HCT116 (cell line): ENCODE results near the gene TPRG1.

Experiments
- CTCF ChIP-seq, 3 experiments: fragments of 200-600 bp in 1 of 3; sonication (generic) in 1 of 3; IDR thresholded peaks in 2 of 3; conservative IDR thresholded peaks in 1 of 3; 2 replicates each; pipeline ENCODE4 v1.5.1; 2012 to 2017; ENCODE audit warnings: low read depth in 2 of 3, low read length in 2 of 3, antibody characterized with exemption in 1 of 3, borderline replicate concordance in 1 of 3, control low read depth in 1 of 3, mild to moderate bottlenecking in 1 of 3, mixed read lengths in 1 of 3, mixed run types in 1 of 3, moderate library complexity in 1 of 3; ENCODE audit not compliant: insufficient read depth in 1 of 3
- EZH2 ChIP-seq: fragments of 200-600 bp; sonication (generic); IDR thresholded peaks from 2 replicates; pipeline ENCODE4 v1.6.1; 2017; ENCODE audit warnings: antibody characterized with exemption, mixed run types
- JUND ChIP-seq: IDR thresholded peaks from 2 replicates; pipeline ENCODE4 v1.6.1; 2012
- MAX ChIP-seq: IDR thresholded peaks from 2 replicates; pipeline ENCODE4 v1.6.1; 2012
- POLR2A ChIP-seq: IDR thresholded peaks from 2 replicates; pipeline ENCODE4 v1.7.0; 2011; ENCODE audit warnings: borderline replicate concordance; ENCODE audit not compliant: insufficient read depth, insufficient read length; ENCODE audit errors: extremely low read depth
- POLR2AphosphoS5 ChIP-seq: IDR thresholded peaks from 2 replicates; pipeline ENCODE4 v1.6.1; 2011; ENCODE audit warnings: mild to moderate bottlenecking, low read depth, low read length, moderate library complexity
- SP1 ChIP-seq: IDR thresholded peaks from 2 replicates; pipeline ENCODE4 v1.6.1; 2012; ENCODE audit warnings: low read depth
- ZNF274 ChIP-seq: fragments of 200-500 bp; sonication (Bioruptor generic); IDR thresholded peaks from 2 replicates; pipeline ENCODE4 v1.6.1; 2014; ENCODE audit warnings: mild to moderate bottlenecking, low read depth, low read length, inconsistent platforms
- TF ChIP-seq, protein P1 (sequence below): IDR thresholded peaks from 2 replicates; pipeline ENCODE4 v1.6.1; 2012; ENCODE audit warnings: low read depth

DNA sequence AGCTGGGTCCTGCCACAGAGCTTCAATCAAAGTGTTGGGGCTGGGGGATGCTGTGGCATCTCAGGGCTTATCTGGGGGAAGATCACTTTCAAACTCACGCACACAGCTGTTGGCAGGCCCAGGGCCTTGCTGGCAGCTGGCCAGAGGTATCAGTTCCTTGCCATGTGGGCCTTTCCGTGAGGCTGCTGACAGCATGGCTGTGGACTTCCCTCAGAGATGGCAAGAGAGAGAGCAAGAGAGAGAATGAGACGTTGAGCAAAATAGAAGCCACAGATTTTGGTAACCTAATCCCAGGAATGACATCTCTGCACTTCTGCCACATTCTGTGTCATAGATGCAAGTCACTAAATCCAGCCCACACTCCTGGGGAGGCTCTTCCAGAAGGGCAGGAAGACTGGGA, 91.0 kb downstream of the TPRG1 start:
- TF ChIP-seq POLR2AphosphoS5 (no peak), CTCF (IDR thresholded peaks at IDR 0.05 in 2 of 3, conservative IDR thresholded peaks at IDR 0.05 in 1 of 3; ENCODE audit: borderline replicate concordance in 1 of 3, insufficient read depth in 1 of 3, low read depth in 2 of 3, low read length in 2 of 3) (no peak), MAX (no peak), SP1 (no peak), JUND (no peak), ZNF274 (no peak), POLR2A (no peak), EZH2 (no peak)
- TF ChIP-seq, protein P1, sequence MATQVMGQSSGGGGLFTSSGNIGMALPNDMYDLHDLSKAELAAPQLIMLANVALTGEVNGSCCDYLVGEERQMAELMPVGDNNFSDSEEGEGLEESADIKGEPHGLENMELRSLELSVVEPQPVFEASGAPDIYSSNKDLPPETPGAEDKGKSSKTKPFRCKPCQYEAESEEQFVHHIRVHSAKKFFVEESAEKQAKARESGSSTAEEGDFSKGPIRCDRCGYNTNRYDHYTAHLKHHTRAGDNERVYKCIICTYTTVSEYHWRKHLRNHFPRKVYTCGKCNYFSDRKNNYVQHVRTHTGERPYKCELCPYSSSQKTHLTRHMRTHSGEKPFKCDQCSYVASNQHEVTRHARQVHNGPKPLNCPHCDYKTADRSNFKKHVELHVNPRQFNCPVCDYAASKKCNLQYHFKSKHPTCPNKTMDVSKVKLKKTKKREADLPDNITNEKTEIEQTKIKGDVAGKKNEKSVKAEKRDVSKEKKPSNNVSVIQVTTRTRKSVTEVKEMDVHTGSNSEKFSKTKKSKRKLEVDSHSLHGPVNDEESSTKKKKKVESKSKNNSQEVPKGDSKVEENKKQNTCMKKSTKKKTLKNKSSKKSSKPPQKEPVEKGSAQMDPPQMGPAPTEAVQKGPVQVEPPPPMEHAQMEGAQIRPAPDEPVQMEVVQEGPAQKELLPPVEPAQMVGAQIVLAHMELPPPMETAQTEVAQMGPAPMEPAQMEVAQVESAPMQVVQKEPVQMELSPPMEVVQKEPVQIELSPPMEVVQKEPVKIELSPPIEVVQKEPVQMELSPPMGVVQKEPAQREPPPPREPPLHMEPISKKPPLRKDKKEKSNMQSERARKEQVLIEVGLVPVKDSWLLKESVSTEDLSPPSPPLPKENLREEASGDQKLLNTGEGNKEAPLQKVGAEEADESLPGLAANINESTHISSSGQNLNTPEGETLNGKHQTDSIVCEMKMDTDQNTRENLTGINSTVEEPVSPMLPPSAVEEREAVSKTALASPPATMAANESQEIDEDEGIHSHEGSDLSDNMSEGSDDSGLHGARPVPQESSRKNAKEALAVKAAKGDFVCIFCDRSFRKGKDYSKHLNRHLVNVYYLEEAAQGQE, result no peak
